Measurements from ENCODE around the gene ADRA2C.

ADRA2C gene

GRCh38 chr4:3753726-3754412, 12.3 kb upstream of the ADRA2C start:
- Histone ChIP-seq H3K9me3 (ENCODE audit: control insufficient read depth in 5 of 5, low read length in 5 of 5) (peaks cover 0 to 8% (median 3%) of the 10 kb centered on the region in 5 donors), H3K4me3 (ENCODE audit: low read depth in 1 of 5, low read length in 5 of 5) (peak overlapping the region in 1 of 5 donors; percentile 17), H3K9ac (ENCODE audit: low read length in 5 of 5) (no peak overlapping the region), H3K27ac (ENCODE audit: low read depth, low read length) (peak overlapping the region; percentile 46), H3K36me3 (ENCODE audit: control insufficient read depth in 5 of 5, insufficient read depth in 5 of 5, low read length in 5 of 5) (no peaks in the 10 kb centered on the region), H3K4me1 (ENCODE audit: control insufficient read depth in 5 of 5, insufficient read depth in 5 of 5, low read length in 5 of 5) (peaks cover 0 to 17% (median 9%) of the 10 kb centered on the region in 5 donors), H3K27me3 (ENCODE audit: control insufficient read depth in 5 of 5, insufficient read depth in 4 of 5, low read length in 5 of 5) (peaks cover 12 to 34% (median 17%) of the 10 kb centered on the region in 5 donors)

- Histone ChIP-seq H3K27ac (ENCODE audit: low read depth, low read length) (no peak overlapping the region), H3K9ac (ENCODE audit: low read length in 5 of 5) (no peak overlapping the region), H3K36me3 (ENCODE audit: control insufficient read depth in 5 of 5, insufficient read depth in 5 of 5, low read length in 5 of 5) (no peaks in the 10 kb centered on the region), H3K27me3 (ENCODE audit: control insufficient read depth in 5 of 5, insufficient read depth in 4 of 5, low read length in 5 of 5) (peaks cover 8 to 19% (median 14%) of the 10 kb centered on the region in 5 donors), H3K4me3 (ENCODE audit: low read depth in 1 of 5, low read length in 5 of 5) (no peak overlapping the region), H3K4me1 (ENCODE audit: control insufficient read depth in 5 of 5, insufficient read depth in 5 of 5, low read length in 5 of 5) (peaks cover 0 to 17% (median 9%) of the 10 kb centered on the region in 5 donors), H3K9me3 (ENCODE audit: control insufficient read depth in 5 of 5, low read length in 5 of 5) (peaks cover 0 to 14% (median 8%) of the 10 kb centered on the region in 5 donors)
Observed at GRCh38 chr4:3756343-3757059, 9.7 kb upstream of the ADRA2C start.

GRCh38 chr4:3759236-3759635, 6.9 kb upstream of the ADRA2C start:
- Histone ChIP-seq H3K4me1 (ENCODE audit: control insufficient read depth in 5 of 5, insufficient read depth in 5 of 5, low read length in 5 of 5) (peaks cover 0 to 15% (median 3%) of the 10 kb centered on the region in 5 donors), H3K36me3 (ENCODE audit: control insufficient read depth in 5 of 5, insufficient read depth in 5 of 5, low read length in 5 of 5) (no peaks in the 10 kb centered on the region), H3K27me3 (ENCODE audit: control insufficient read depth in 5 of 5, insufficient read depth in 4 of 5, low read length in 5 of 5) (peaks cover 6 to 13% (median 11%) of the 10 kb centered on the region in 5 donors), H3K4me3 (ENCODE audit: low read depth in 1 of 5, low read length in 5 of 5) (no peak overlapping the region), H3K9ac (ENCODE audit: low read length in 5 of 5) (no peak overlapping the region), H3K27ac (ENCODE audit: low read depth, low read length) (no peak overlapping the region), H3K9me3 (ENCODE audit: control insufficient read depth in 5 of 5, low read length in 5 of 5) (peaks cover 0 to 14% (median 8%) of the 10 kb centered on the region in 5 donors)

GRCh38 chr4:3760346-3760745, 5.8 kb upstream of the ADRA2C start:
- Histone ChIP-seq H3K27ac (ENCODE audit: low read depth, low read length) (no peak overlapping the region), H3K9me3 (ENCODE audit: control insufficient read depth in 5 of 5, low read length in 5 of 5) (peaks cover 0 to 11% (median 8%) of the 10 kb centered on the region in 5 donors), H3K4me3 (ENCODE audit: low read depth in 1 of 5, low read length in 5 of 5) (no peak overlapping the region), H3K9ac (ENCODE audit: low read length in 5 of 5) (no peak overlapping the region), H3K36me3 (ENCODE audit: control insufficient read depth in 5 of 5, insufficient read depth in 5 of 5, low read length in 5 of 5) (no peaks in the 10 kb centered on the region), H3K4me1 (ENCODE audit: control insufficient read depth in 5 of 5, insufficient read depth in 5 of 5, low read length in 5 of 5) (peaks cover 2 to 13% (median 3%) of the 10 kb centered on the region in 5 donors), H3K27me3 (ENCODE audit: control insufficient read depth in 5 of 5, insufficient read depth in 4 of 5, low read length in 5 of 5) (peaks cover 9 to 23% (median 20%) of the 10 kb centered on the region in 5 donors)

- Histone ChIP-seq H3K36me3 (ENCODE audit: control insufficient read depth in 5 of 5, insufficient read depth in 5 of 5, low read length in 5 of 5) (no peaks in the 10 kb centered on the region), H3K27me3 (ENCODE audit: control insufficient read depth in 5 of 5, insufficient read depth in 4 of 5, low read length in 5 of 5) (peaks cover 9 to 24% (median 21%) of the 10 kb centered on the region in 5 donors), H3K9me3 (ENCODE audit: control insufficient read depth in 5 of 5, low read length in 5 of 5) (peaks cover 0 to 11% (median 8%) of the 10 kb centered on the region in 5 donors), H3K9ac (ENCODE audit: low read length in 5 of 5) (no peak overlapping the region), H3K27ac (ENCODE audit: low read depth, low read length) (no peak overlapping the region), H3K4me3 (ENCODE audit: low read depth in 1 of 5, low read length in 5 of 5) (no peak overlapping the region), H3K4me1 (ENCODE audit: control insufficient read depth in 5 of 5, insufficient read depth in 5 of 5, low read length in 5 of 5) (peaks cover 2 to 14% (median 5%) of the 10 kb centered on the region in 5 donors)
Observed at GRCh38 chr4:3760841-3761240, 5.3 kb upstream of the ADRA2C start.

GRCh38 chr4:3762264-3762663, 3.9 kb upstream of the ADRA2C start:
- Histone ChIP-seq H3K27ac (ENCODE audit: low read depth, low read length) (no peak overlapping the region), H3K9me3 (ENCODE audit: control insufficient read depth in 5 of 5, low read length in 5 of 5) (peaks cover 0 to 6% (median 3%) of the 10 kb centered on the region in 5 donors), H3K4me1 (ENCODE audit: control insufficient read depth in 5 of 5, insufficient read depth in 5 of 5, low read length in 5 of 5) (peaks cover 2 to 20% (median 11%) of the 10 kb centered on the region in 5 donors), H3K4me3 (ENCODE audit: low read depth in 1 of 5, low read length in 5 of 5) (no peak overlapping the region), H3K9ac (ENCODE audit: low read length in 5 of 5) (no peak overlapping the region), H3K27me3 (ENCODE audit: control insufficient read depth in 5 of 5, insufficient read depth in 4 of 5, low read length in 5 of 5) (peaks cover 13 to 30% (median 28%) of the 10 kb centered on the region in 5 donors), H3K36me3 (ENCODE audit: control insufficient read depth in 5 of 5, insufficient read depth in 5 of 5, low read length in 5 of 5) (no peaks in the 10 kb centered on the region)

- Histone ChIP-seq H3K9me3 (ENCODE audit: control insufficient read depth in 5 of 5, low read length in 5 of 5) (peaks cover 0 to 6% (median 3%) of the 10 kb centered on the region in 5 donors), H3K36me3 (ENCODE audit: control insufficient read depth in 5 of 5, insufficient read depth in 5 of 5, low read length in 5 of 5) (no peaks in the 10 kb centered on the region), H3K27me3 (ENCODE audit: control insufficient read depth in 5 of 5, insufficient read depth in 4 of 5, low read length in 5 of 5) (peaks cover 13 to 35% (median 31%) of the 10 kb centered on the region in 5 donors), H3K4me1 (ENCODE audit: control insufficient read depth in 5 of 5, insufficient read depth in 5 of 5, low read length in 5 of 5) (peaks cover 2 to 23% (median 12%) of the 10 kb centered on the region in 5 donors), H3K9ac (ENCODE audit: low read length in 5 of 5) (no peak overlapping the region), H3K27ac (ENCODE audit: low read depth, low read length) (no peak overlapping the region), H3K4me3 (ENCODE audit: low read depth in 1 of 5, low read length in 5 of 5) (no peak overlapping the region)
Observed at GRCh38 chr4:3762753-3763549, 3.2 kb upstream of the ADRA2C start.

GRCh38 chr4:3765271-3766035, 732 bp upstream of the ADRA2C start:
- H3K36me3 ChIP-seq (ENCODE audit: control insufficient read depth in 5 of 5, insufficient read depth in 5 of 5, low read length in 5 of 5), result no peaks in the 10 kb centered on the region
- H3K4me3 ChIP-seq (ENCODE audit: low read depth in 1 of 5, low read length in 5 of 5), result peak overlapping the region in 4 of 5 donors; percentile 32 to 53 (median 46)
- no peak overlapping the region for H3K27ac ChIP-seq (ENCODE audit: low read depth, low read length)
- peaks cover 24 to 56% (median 49%) of the 10 kb centered on the region in 5 donors for H3K27me3 ChIP-seq (ENCODE audit: control insufficient read depth in 5 of 5, insufficient read depth in 4 of 5, low read length in 5 of 5)
- no peak overlapping the region for H3K9ac ChIP-seq (ENCODE audit: low read length in 5 of 5)
- no peaks in the 10 kb centered on the region for H3K9me3 ChIP-seq (ENCODE audit: control insufficient read depth in 5 of 5, low read length in 5 of 5)
- H3K4me1 ChIP-seq (ENCODE audit: control insufficient read depth in 5 of 5, insufficient read depth in 5 of 5, low read length in 5 of 5), result peaks cover 0 to 23% (median 12%) of the 10 kb centered on the region in 5 donors
